Activated naive CD8-positive, alpha-beta T cell treated with anti-CD3 and anti-CD28 coated beads for 36 hours (primary cell): ENCODE data around the gene TNK1. TPM values are rescaled to one million over a fixed set of nuclear protein-coding genes. Genes with fewer than 3 reads are reported as not detected.
A peak's percentile ranks its signal among the peaks of the same experiment; 100 is the strongest.

Experiments
- DNase-seq: peaks from one replicate; pipeline ENCODE4 v3.0.0; 2021
- H3K27ac Mint-ChIP-seq: one replicate; pipeline ENCODE4 v1.8.0; 2022; ENCODE audit warnings: mild to moderate bottlenecking, moderate library complexity, mixed read lengths
- H3K27me3 Mint-ChIP-seq: one replicate; pipeline ENCODE4 v1.8.0; 2022; ENCODE audit warnings: mild to moderate bottlenecking, mixed read lengths
- H3K36me3 Mint-ChIP-seq: one replicate; pipeline ENCODE4 v1.8.0; 2021; ENCODE audit warnings: mild to moderate bottlenecking, mixed read lengths
- H3K4me1 Mint-ChIP-seq: one replicate; pipeline ENCODE4 v1.8.0; 2021; ENCODE audit warnings: mixed read lengths
- H3K4me3 Mint-ChIP-seq: one replicate; pipeline ENCODE4 v1.8.0; 2022; ENCODE audit warnings: mild to moderate bottlenecking, moderate library complexity, mixed read lengths
- H3K9me3 Mint-ChIP-seq: one replicate; pipeline ENCODE4 v1.8.0; 2022; ENCODE audit warnings: mixed read lengths
- total RNA-seq, 2 experiments: library from RNA; stranded (reverse); gene quantifications; one replicate each; pipeline ENCODE4 v1.2.3, GENCODE V29; 2021

TNK1 gene
- total RNA-seq, 2 experiments from 2014 or later = 4.3 to 5.0 TPM

DNA sequence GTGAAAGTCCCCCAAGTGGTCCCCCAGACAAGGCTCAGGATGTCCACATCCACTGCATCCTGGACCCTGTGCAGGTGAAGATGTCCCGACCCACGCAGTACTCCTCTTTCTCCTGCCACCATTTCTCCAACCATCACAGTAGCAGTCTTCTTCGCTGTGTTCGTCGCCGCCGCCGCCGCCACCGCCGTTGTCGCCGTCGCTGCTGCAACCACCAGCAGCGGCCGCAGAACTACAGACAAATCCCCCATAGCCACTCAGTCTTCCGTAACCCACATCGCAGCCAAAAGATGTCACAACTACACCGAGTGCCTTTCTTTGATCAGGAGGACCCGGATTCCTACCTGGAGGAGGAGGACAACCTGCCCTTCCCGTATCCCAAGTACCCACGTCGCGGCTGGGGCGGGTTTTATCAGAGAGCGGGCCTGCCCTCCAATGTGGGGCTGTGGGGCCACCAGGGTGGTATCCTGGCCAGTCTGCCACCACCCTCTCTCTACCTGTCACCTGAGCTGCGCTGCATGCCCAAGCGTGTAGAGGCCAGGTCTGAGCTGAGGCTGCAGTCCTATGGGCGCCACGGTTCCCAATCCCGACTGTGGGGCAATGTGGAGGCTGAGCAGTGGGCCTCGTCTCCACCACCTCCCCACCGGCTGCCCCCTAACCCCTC lies 45.4 kb downstream of the TNK1 start:
- no peaks in the 10 kb centered on the region for H3K9me3 Mint-ChIP-seq
- no peak overlapping the region for H3K4me3 Mint-ChIP-seq
- no peaks in the 10 kb centered on the region for H3K4me1 Mint-ChIP-seq
- H3K27me3 Mint-ChIP-seq = no peaks in the 10 kb centered on the region
- no peaks in the 10 kb centered on the region for H3K36me3 Mint-ChIP-seq
- no peak for DNase-seq
- H3K27ac Mint-ChIP-seq = no peak overlapping the region

DNA sequence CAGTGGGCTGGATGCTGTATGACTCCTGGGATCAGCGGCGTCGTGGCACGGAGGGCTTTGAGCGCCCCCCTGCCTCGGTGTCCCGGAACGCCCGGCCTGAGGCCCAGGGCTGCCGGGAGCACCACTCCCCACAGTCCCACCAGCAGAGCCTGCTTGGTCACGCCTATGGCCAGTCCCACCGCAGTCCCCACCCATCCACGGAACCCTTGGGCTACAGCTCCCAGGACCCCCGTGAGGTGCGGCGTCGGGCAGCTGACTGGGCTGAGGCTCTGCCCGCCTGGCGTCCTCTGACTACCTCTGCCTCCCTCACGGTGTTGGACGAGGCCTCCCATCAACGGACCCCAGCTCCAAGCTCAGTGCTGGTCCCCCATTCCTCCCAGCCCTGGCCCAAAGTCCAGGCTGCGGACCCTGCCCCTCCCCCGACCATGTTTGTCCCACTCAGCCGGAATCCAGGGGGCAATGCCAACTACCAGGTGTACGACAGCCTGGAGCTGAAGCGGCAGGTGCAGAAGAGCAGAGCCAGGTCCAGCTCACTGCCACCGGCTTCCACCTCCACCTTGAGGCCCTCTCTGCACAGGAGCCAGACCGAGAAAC lies 46.1 kb downstream of the TNK1 start:
- Mint-ChIP-seq H3K4me1 (no peaks in the 10 kb centered on the region), H3K9me3 (no peaks in the 10 kb centered on the region), H3K36me3 (no peaks in the 10 kb centered on the region), H3K27ac (no peak overlapping the region), H3K27me3 (no peaks in the 10 kb centered on the region), H3K4me3 (no peak overlapping the region)
- no peak for DNase-seq

DNA sequence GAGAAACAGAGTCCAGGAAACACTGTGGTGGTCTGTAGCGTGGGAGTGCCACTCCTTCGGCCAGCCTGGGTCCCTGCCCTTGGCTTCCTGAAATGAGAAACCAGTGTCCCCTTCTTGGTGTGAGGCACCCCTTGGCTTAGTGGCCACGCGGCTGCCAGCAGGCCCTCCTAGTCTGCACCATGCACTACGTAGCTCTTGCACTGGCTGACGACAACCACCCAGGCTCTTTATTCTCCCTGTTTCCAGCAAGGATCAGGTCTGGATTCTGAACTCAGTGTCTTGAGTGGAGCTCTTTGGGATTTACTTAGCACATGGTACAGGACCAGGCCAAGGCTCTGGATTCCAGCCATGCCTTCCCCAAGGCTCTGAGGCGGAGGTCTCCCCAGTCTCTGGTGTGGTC lies 46.7 kb downstream of the TNK1 start:
- DNase-seq = no peak

DNA sequence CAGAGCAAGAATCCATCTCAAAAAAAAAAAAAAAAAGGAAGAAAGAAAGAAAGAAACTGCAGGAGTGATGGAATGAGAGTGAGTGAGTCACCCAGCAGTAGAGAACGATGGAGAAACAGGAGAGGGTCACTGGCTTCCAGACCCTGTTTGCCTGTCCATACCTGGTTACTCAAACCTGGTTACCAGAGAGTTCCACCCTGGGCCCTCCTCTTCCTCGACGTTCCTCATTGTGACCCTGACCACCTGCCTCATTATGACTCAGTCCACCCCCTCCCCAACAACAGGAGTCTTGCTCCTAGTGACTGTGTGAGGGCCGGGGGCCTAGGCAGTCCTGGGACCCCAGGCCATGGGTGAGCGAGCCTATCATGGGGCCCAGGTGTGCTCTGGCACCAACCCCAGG lies 47.7 kb downstream of the TNK1 start, which contains the start of gene SPEM3:
SPEM3 (plus strand) TSS at position 301 of the 400 bp plus-strand sequence; CDS start at position 347, 46 bp downstream.
- H3K36me3 Mint-ChIP-seq = no peaks in the 10 kb centered on the region
- no peak within 1 kb of the TSS for H3K27ac Mint-ChIP-seq
- H3K4me1 Mint-ChIP-seq = no peaks in the 10 kb centered on the region
- H3K27me3 Mint-ChIP-seq = no peaks in the 10 kb centered on the region
- H3K9me3 Mint-ChIP-seq = no peaks in the 10 kb centered on the region
- H3K4me3 Mint-ChIP-seq = no peak within 1 kb of the TSS
- no peak for DNase-seq

More for the DNA sequence above, 46.7 kb downstream of the TNK1 start:
- H3K4me3 Mint-ChIP-seq = no peak overlapping the region
- H3K27me3 Mint-ChIP-seq = no peaks in the 10 kb centered on the region
- H3K27ac Mint-ChIP-seq = no peak overlapping the region
- H3K36me3 Mint-ChIP-seq = no peaks in the 10 kb centered on the region
- H3K4me1 Mint-ChIP-seq = no peaks in the 10 kb centered on the region
- no peaks in the 10 kb centered on the region for H3K9me3 Mint-ChIP-seq

GRCh38 chr17:7429722-7430121 lies 48.8 kb downstream of the TNK1 start:
- Mint-ChIP-seq H3K4me1 (no peaks in the 10 kb centered on the region), H3K27me3 (no peaks in the 10 kb centered on the region), H3K27ac (no peak overlapping the region), H3K4me3 (no peak overlapping the region), H3K9me3 (no peaks in the 10 kb centered on the region), H3K36me3 (no peaks in the 10 kb centered on the region)
- DNase-seq = no peak

DNA sequence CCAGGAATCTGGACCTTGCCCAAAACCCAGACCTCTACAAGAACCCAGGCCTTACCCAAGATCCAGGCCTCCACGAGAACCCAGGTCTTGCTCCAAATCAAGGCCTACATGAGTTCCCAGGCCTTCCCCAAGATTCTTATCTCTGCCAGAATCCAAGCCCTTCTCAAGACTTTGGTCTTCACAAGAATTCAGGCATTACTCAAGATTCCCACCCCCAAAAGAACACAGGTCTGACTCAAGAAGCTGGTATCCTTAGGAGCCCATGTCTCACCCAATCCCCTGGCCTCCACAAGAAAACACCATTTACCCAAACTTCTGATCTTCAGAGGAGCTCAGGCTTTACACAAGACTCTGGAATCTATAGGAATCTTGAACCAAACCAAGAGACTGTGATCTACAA lies 50.3 kb downstream of the TNK1 start:
- H3K27me3 Mint-ChIP-seq = no peaks in the 10 kb centered on the region
- H3K4me1 Mint-ChIP-seq = peaks cover 8% of the 10 kb centered on the region
- no peak for DNase-seq
- H3K9me3 Mint-ChIP-seq = no peaks in the 10 kb centered on the region
- H3K27ac Mint-ChIP-seq = no peak overlapping the region
- H3K36me3 Mint-ChIP-seq = no peaks in the 10 kb centered on the region
- H3K4me3 Mint-ChIP-seq = no peak overlapping the region

- Mint-ChIP-seq H3K27ac (no peak overlapping the region), H3K36me3 (no peaks in the 10 kb centered on the region)
- DNase-seq = no peak
Measured at GRCh38 chr17:7432296-7432695, 51.4 kb downstream of the TNK1 start.

DNA sequence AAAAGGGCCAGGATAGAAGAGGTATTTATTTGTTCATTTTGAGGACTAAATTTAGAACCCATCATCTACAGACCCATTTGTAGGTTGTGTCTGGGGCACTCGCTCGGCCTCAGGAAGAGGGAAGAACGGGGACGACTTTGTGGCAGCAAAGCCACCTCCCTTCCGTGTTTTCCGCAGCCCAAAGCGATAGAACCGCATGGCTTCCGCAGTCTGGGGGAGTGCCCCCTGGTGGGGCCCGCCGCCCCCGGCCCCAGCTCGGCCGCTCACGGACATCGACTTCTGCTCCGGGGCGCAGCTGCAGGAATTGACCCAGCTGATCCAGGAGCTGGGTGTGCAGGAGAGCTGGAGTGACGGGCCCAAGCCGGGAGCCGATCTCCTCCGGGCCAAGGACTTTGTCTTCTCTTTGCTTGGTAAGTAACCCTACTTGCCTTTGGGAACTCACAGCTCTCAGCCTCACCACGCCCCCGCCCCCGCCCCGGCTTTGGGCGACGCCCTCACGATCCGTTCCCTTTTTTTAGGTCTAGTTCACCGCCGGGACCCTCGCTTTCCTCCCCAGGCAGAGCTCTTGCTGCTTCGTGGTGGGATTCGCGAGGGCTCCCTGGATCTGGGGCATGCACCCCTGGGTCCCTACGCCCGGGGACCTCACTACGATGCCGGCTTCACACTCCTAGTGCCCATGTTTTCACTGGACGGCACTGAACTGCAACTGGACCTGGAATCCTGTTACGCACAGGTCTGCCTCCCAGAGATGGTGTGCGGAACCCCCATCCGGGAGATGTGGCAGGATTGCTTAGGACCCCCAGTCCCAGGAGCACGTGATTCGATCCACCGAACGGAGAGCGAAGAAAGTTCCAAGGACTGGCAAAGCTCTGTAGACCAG lies 55.0 kb downstream of the TNK1 start:
- Mint-ChIP-seq H3K4me1 (peaks cover 39% of the 10 kb centered on the region), H3K27me3 (peaks cover 22% of the 10 kb centered on the region), H3K9me3 (no peaks in the 10 kb centered on the region), H3K4me3 (peak overlapping the region; percentile 94), H3K27ac (peak overlapping the region; percentile 92), H3K36me3 (peaks cover 8% of the 10 kb centered on the region)
- peak; percentile 74 for DNase-seq

More at GRCh38 chr17:7432296-7432695, 51.4 kb downstream of the TNK1 start:
- no peaks in the 10 kb centered on the region for H3K27me3 Mint-ChIP-seq
- H3K4me1 Mint-ChIP-seq = peaks cover 15% of the 10 kb centered on the region
- no peak overlapping the region for H3K4me3 Mint-ChIP-seq
- no peaks in the 10 kb centered on the region for H3K9me3 Mint-ChIP-seq

DNA sequence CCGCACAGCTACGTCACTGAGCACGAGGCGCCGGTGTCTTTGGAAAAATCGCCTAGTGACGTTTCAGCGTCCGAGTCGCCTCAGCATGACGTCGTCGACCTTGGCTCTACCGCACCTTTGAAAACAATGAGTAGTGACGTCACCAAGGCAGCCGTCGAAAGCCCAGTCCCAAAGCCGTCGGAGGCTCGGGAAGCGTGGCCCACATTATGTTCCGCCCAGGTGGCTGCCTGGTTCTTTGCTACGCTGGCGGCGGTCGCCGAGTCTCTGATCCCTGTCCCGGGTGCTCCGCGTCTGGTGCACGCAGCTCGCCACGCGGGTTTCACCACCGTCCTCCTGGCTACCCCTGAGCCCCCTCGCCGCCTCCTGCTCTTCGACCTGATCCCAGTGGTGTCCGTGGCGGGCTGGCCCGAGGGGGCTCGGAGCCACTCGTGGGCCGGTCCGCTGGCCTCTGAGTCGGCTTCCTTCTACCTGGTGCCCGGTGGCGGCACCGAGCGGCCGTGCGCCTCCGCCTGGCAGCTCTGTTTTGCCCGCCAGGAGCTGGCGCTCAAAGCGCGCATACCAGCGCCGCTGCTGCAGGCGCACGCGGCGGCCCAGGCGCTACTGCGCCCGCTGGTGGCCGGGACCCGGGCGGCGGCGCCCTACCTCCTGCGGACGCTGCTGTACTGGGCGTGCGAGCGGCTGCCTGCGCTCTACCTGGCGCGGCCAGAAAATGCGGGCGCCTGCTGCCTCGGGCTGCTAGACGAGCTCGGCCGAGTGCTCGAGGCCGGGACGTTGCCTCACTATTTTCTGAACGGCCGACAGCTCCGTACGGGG lies 55.9 kb downstream of the TNK1 start:
- H3K27me3 Mint-ChIP-seq = peaks cover 31% of the 10 kb centered on the region
- H3K4me3 Mint-ChIP-seq = peak overlapping the region; percentile 94
- no peaks in the 10 kb centered on the region for H3K9me3 Mint-ChIP-seq
- peak overlapping the region; percentile 92 for H3K27ac Mint-ChIP-seq
- DNase-seq = peak; percentile 92
- H3K36me3 Mint-ChIP-seq = peaks cover 8% of the 10 kb centered on the region
- H3K4me1 Mint-ChIP-seq = peaks cover 41% of the 10 kb centered on the region

DNA sequence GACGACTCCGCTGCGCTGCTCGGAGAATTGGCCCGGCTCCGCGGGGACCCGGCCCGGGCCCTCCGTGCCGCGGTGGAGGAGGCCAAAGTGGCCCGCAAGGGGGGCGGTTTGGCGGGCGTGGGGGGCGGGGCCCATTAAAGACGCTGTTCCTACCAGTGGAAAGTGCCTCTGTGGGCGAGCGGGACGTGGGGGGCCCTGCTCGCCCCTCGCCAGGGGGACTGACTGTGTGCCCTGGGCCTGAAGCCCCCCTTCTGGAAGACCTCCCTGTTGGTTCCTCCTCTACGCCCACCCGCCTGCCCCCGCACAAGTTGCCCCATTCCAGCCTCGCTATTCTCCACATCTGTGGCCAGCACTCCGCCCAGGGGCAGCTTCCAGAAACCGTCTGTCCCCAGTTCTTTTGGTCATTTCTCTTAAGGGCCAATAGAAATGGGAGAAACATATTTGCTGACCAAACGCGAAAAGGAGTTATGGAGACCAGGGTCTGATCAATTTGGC lies 56.5 kb downstream of the TNK1 start:
- H3K4me1 Mint-ChIP-seq = peaks cover 41% of the 10 kb centered on the region
- no peaks in the 10 kb centered on the region for H3K9me3 Mint-ChIP-seq
- peaks cover 10% of the 10 kb centered on the region for H3K36me3 Mint-ChIP-seq

DNA sequence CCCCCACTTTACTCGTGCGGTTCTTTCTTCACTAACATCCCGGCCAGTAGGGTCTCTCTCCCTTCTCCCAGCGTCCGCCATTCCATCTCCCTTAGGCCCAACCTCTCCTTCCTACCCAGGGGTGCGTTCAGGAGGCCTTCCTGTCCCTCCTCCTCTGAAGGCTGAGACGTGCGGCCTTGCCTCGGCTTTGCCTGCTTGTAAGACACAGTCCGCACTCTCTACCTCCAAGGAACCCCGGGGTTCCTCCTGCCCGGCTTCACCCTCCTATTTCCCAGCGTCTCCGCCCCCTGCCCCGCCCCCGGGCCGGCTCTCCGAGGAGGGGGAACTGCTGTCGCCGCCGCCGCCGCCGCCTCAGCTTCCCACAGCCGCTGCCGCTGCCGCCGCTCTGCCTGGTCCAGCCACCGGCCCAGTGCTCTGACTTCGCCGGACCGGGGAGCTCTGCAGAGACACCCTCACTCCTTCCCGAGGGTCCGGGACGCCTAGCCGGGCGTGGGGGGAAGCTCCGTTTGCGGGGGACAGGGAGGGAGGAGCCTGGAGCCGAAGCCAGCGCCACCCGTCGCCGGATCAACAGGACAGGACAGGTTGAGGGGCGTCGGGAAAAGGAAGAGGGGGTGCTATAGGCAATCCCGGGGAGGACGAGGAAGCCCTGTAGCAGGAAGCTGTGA lies 57.2 kb downstream of the TNK1 start:
- no peaks in the 10 kb centered on the region for H3K9me3 Mint-ChIP-seq
- peaks cover 41% of the 10 kb centered on the region for H3K4me1 Mint-ChIP-seq
- peaks cover 42% of the 10 kb centered on the region for H3K27me3 Mint-ChIP-seq
- DNase-seq = peak; percentile 77
- H3K27ac Mint-ChIP-seq = peak overlapping the region; percentile 54
- H3K4me3 Mint-ChIP-seq = peak overlapping the region; percentile 86
- H3K36me3 Mint-ChIP-seq = peaks cover 10% of the 10 kb centered on the region

More for the DNA sequence above, 56.5 kb downstream of the TNK1 start:
- peaks cover 37% of the 10 kb centered on the region for H3K27me3 Mint-ChIP-seq
- DNase-seq = no peak
- H3K4me3 Mint-ChIP-seq = peak overlapping the region; percentile 86
- peak overlapping the region; percentile 54 for H3K27ac Mint-ChIP-seq

DNA sequence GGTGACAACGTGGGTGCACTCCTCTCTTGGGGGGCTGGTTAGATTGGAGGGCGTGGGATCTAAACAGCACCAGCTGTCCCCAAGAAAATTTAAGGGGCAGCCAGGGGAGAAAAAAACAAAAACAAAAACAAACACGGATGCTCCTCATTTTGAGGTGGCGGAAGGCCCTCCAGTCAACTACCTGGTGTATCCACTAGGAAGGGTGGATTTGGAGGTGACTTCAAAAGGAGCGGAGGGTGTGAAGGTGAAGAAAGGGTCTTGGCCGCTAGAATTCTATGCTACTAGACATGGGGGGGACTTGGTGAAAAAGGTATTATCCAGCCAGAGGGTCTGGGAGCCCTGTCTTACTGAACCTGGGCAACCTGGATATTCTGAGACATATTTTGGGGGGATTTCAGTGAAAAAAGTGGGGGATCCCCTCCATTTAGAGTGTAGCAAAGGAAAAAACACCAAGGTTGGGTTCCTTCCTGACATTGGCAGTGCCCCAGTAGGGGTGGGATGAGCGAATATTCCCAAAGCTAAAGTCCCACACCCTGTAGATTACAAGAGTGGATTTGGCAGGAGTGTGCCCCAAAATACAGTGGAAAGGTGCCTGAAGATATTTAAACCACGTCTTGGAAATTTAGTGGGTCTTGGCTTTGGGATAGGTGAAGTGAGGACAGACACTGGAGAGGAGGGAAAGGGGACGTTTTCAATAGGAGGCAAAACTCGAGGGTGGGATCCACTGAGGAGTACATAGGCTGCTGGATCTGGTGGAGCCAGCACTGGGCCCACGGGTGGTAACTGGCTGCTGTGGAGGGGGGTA lies 58.0 kb downstream of the TNK1 start:
- peaks cover 49% of the 10 kb centered on the region for H3K27me3 Mint-ChIP-seq
- peaks cover 41% of the 10 kb centered on the region for H3K4me1 Mint-ChIP-seq
- H3K9me3 Mint-ChIP-seq = no peaks in the 10 kb centered on the region
- H3K36me3 Mint-ChIP-seq = peaks cover 10% of the 10 kb centered on the region
- no peak for DNase-seq
- H3K27ac Mint-ChIP-seq = no peak overlapping the region
- peak overlapping the region; percentile 86 for H3K4me3 Mint-ChIP-seq
